ENCODE data around the gene NIPSNAP3A. TPM values are rescaled to one million over a fixed set of nuclear protein-coding genes. Genes with fewer than 3 reads are reported as not detected.

The NIPSNAP3A gene
- total RNA-seq, 1 experiment from 2014 or later, result 17.4 TPM

DNA sequence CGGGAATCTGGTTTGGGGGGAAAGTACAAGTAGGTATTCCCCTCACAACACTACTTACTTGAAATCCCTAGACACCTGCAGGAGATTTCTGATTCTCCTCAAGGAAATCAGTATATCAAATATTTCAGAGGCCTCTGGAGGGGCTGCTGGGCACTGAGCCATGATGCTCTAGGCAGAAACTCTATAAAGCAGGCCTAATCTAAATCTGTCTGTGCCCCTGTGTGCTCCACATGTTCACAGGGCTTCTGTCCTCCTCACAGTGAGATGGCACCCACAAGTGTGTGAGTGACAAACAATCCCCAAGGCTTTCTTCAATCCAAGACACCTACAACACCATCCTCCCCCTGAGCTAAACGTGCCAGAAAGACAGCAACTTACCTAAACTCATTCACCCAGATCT, 55.4 kb downstream of the NIPSNAP3A start:
- no peak for DNase-seq (ENCODE audit: low read depth, low spot score)
- intact Hi-C loops (cut with micrococcal nuclease; ENCODE audit: unreplicated experiment), result loop anchor here (10.0 kb wide), 1 partner anchor 352 kb away; no protein-coding TSS in a partner anchor

DNA sequence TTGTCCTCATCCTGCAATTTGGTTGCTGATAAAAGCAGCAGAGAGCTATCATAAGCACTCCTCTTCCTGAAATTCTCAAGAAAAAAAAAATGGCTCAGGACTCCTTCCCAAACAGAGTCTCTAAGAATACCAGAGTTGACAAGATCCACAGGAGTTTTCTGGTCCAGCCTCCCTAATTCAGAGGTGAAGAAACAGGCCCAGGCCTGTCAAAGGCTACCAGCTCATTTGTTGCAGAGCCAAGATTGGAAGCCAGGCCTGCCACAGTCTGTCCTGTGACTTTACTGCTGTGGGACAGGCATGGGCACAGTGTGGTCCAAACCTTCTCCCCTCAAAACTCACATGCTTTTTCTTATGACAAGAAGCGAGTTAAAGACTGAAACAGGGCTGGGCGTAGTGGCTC, 58.0 kb downstream of the NIPSNAP3A start:
- no peak for DNase-seq (ENCODE audit: low read depth, low spot score)
- CTCF ChIA-PET, result no interaction called here
- in situ Hi-C loops (cut with HindIII; ENCODE audit: low pct_unique_long_range_greater_than_20kb, low sequenced_read_pairs) (no loop called here), intact Hi-C loops (cut with micrococcal nuclease; ENCODE audit: unreplicated experiment) (loop anchor here (10.0 kb wide), 1 partner anchor 349 kb away; no protein-coding TSS in a partner anchor)
- Histone ChIP-seq H3K36me3 (ENCODE audit: control insufficient read depth, insufficient read depth, low read length) (no peaks in the 10 kb centered on the region), H3K4me1 (ENCODE audit: control insufficient read depth, insufficient read depth, low read length) (no peaks in the 10 kb centered on the region), H3K4me3 (ENCODE audit: low read depth in 2 of 2, low read length in 2 of 2) (no peak overlapping the region), H3K27ac (ENCODE audit: low read length) (no peak overlapping the region), H3K9me3 (ENCODE audit: control insufficient read depth, insufficient read depth, low read depth, low read length) (no peaks in the 10 kb centered on the region), H3K27me3 (ENCODE audit: control insufficient read depth, insufficient read depth, low read length) (no peaks in the 10 kb centered on the region)
- POLR2A ChIA-PET, result no interaction called here
- TF ChIP-seq, protein P1, sequence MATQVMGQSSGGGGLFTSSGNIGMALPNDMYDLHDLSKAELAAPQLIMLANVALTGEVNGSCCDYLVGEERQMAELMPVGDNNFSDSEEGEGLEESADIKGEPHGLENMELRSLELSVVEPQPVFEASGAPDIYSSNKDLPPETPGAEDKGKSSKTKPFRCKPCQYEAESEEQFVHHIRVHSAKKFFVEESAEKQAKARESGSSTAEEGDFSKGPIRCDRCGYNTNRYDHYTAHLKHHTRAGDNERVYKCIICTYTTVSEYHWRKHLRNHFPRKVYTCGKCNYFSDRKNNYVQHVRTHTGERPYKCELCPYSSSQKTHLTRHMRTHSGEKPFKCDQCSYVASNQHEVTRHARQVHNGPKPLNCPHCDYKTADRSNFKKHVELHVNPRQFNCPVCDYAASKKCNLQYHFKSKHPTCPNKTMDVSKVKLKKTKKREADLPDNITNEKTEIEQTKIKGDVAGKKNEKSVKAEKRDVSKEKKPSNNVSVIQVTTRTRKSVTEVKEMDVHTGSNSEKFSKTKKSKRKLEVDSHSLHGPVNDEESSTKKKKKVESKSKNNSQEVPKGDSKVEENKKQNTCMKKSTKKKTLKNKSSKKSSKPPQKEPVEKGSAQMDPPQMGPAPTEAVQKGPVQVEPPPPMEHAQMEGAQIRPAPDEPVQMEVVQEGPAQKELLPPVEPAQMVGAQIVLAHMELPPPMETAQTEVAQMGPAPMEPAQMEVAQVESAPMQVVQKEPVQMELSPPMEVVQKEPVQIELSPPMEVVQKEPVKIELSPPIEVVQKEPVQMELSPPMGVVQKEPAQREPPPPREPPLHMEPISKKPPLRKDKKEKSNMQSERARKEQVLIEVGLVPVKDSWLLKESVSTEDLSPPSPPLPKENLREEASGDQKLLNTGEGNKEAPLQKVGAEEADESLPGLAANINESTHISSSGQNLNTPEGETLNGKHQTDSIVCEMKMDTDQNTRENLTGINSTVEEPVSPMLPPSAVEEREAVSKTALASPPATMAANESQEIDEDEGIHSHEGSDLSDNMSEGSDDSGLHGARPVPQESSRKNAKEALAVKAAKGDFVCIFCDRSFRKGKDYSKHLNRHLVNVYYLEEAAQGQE (IDR thresholded peaks at IDR 0.05; ENCODE audit: insufficient read depth in 1 of 2, low read depth in 2 of 2, low read length in 1 of 2), result no peak
- TF ChIP-seq, protein P2, sequence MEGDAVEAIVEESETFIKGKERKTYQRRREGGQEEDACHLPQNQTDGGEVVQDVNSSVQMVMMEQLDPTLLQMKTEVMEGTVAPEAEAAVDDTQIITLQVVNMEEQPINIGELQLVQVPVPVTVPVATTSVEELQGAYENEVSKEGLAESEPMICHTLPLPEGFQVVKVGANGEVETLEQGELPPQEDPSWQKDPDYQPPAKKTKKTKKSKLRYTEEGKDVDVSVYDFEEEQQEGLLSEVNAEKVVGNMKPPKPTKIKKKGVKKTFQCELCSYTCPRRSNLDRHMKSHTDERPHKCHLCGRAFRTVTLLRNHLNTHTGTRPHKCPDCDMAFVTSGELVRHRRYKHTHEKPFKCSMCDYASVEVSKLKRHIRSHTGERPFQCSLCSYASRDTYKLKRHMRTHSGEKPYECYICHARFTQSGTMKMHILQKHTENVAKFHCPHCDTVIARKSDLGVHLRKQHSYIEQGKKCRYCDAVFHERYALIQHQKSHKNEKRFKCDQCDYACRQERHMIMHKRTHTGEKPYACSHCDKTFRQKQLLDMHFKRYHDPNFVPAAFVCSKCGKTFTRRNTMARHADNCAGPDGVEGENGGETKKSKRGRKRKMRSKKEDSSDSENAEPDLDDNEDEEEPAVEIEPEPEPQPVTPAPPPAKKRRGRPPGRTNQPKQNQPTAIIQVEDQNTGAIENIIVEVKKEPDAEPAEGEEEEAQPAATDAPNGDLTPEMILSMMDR (IDR thresholded peaks at IDR 0.05), result no peak
- TF ChIP-seq POLR2AphosphoS5 (IDR thresholded peaks at IDR 0.05; ENCODE audit: low read depth, low read length) (no peak), TCF7L2 (IDR thresholded peaks at IDR 0.05; ENCODE audit: low read depth, low read length) (no peak), SIN3A (IDR thresholded peaks at IDR 0.05; ENCODE audit: borderline replicate concordance, insufficient read depth, low read depth, low read length) (no peak)
- no TSS peak for BruUV-seq (replicated peaks)
- ATAC-seq, result no peak

More for the DNA sequence above, 55.4 kb downstream of the NIPSNAP3A start:
- H3K4me3 ChIP-seq (ENCODE audit: low read depth in 2 of 2, low read length in 2 of 2), result no peak overlapping the region
- H3K36me3 ChIP-seq (ENCODE audit: control insufficient read depth, insufficient read depth, low read length), result no peaks in the 10 kb centered on the region
- no peak overlapping the region for H3K27ac ChIP-seq (ENCODE audit: low read length)
- TF ChIP-seq SIN3A (IDR thresholded peaks at IDR 0.05; ENCODE audit: borderline replicate concordance, insufficient read depth, low read depth, low read length) (no peak), POLR2AphosphoS5 (IDR thresholded peaks at IDR 0.05; ENCODE audit: low read depth, low read length) (no peak), TCF7L2 (IDR thresholded peaks at IDR 0.05; ENCODE audit: low read depth, low read length) (no peak)
- TF ChIP-seq, protein P2 (IDR thresholded peaks at IDR 0.05), result no peak
- TF ChIP-seq, protein P1 (IDR thresholded peaks at IDR 0.05; ENCODE audit: insufficient read depth in 1 of 2, low read depth in 2 of 2, low read length in 1 of 2), result no peak
- ATAC-seq, result no peak
- POLR2A ChIA-PET, result no interaction called here
- CTCF ChIA-PET, result no interaction called here
- in situ Hi-C loops (cut with HindIII; ENCODE audit: low pct_unique_long_range_greater_than_20kb, low sequenced_read_pairs), result no loop called here
- BruUV-seq (replicated peaks), result no TSS peak
- H3K27me3 ChIP-seq (ENCODE audit: control insufficient read depth, insufficient read depth, low read length), result no peaks in the 10 kb centered on the region
- H3K9me3 ChIP-seq (ENCODE audit: control insufficient read depth, insufficient read depth, low read depth, low read length), result no peaks in the 10 kb centered on the region
- H3K4me1 ChIP-seq (ENCODE audit: control insufficient read depth, insufficient read depth, low read length), result no peaks in the 10 kb centered on the region

All from Panc1 (cell line).